8988T (cell line): ENCODE data around the gene NF2.

Source experiments
- DNase-seq: peaks from one replicate; pipeline ENCODE4 v3.0.0; 2011

The NF2 gene

DNA sequence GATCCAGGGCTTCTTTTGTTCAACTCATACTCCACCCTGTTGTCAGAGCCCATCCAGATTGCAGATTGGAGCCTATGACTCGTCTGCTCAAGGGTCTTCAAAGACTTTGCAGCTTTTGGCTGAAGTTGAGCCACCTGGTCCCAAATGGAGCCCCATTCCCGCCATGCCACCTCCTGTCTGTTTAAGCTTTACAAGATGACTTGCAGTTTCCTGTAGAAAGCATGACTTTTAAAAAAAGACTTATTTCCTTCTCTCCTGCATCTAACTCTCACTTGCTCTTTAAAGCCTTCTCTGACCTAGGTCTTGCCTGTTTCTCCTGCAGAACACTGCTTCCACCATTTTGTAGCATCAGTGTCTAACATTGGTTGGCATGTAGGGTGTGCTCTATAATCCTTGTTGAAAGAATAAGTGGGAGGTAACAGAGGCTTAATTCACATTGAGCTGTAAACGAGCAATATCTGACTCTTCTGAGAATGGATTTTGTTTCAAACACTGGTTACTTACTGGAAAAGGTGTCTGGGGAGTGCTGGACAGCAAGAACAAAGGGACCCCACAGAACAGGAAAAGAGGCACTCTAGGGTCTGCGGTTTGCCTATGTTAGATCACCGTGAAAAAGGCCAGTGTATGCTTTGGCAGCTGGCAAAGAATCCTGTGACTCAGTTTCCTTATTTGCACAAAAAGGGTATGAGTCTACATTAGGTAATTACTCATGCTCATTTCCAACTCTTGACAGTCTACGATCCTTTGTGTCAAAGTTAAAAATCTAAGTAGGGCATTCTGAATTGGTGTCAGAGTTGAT is 30.3 kb downstream of the NF2 start:
- DNase-seq: no peak

DNA sequence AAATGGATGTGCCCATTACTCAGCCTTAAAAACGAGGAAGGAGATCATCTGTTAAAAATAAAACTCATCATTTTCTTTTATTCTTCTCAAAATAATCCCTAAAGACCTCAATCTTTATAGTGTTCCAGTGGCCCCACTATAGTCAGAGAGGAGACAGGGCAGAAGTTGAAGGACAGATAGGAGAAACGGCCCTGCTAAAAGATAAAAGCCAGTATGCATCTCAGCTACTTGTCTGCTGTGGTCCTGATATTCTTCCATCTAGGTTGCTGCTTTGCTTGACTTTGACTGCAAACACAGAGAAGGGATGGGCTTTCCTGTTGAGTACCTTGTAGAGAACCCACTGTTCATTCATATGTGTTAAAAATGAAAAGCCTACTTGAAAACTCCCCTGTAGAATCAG is 31.4 kb downstream of the NF2 start:
- DNase-seq: no peak

DNA sequence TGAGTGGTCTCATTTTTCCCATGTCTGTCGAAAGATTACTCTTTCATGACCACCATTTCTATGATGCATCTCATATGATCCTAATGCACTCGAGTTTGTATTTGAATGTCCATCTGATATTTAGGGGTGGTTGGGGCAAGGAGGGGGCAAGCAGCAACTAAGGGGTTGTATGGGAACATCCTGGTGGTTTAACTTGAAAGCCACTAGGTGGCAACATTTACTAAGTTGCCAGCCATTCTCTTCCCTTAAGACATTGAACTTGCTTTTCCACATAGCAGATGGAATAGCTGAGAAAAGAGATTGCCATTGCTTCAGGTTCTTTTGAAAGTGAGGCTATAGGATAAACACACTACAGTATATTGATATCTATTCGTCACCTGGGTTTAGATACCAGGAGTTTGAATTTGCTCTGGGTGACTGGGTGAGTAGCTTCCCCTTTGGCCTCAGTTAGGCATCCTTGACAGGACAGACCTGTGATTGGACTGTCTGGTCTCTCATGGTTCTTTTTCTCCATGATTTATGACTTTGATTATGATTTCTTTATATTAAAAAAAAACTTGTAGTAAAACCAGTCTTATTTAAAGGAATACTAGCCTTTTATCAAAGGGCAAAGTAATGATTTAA is 32.4 kb downstream of the NF2 start:
- no peak for DNase-seq

DNA sequence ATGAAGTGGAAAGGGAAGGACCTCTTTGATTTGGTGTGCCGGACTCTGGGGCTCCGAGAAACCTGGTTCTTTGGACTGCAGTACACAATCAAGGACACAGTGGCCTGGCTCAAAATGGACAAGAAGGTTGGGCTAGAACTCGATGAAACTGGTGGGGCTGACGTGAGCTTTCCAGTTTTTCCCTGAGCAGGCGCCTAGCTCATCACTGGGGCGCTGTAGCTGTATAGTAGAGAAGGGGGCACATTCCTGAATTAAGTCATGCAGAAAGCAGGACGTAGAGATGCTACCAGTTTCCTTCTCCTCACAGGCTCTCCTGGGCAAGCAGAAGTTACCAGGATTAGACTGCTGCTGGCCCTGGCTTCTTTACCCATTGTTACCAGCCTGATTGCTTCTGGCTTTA is 33.3 kb downstream of the NF2 start:
- DNase-seq: no peak

DNA sequence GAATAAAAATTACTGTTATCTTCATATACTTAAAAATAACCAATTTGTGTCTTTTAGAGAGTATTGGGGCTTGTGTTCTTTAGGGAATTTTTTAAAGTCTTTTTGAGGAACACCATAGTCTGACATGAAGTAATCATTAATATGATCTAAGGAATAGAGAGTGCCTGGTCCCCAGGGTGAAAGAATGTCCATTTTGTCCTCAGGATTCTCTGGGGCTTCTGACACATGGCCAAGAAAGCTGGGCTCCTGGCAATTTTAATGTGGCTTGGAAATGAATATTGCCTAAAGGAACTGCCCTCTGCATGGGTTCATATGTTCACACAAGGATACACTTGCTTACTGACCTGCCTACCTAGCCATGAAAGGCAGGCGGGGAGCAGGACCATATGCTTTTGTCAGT is 33.7 kb downstream of the NF2 start:
- DNase-seq: no peak

DNA sequence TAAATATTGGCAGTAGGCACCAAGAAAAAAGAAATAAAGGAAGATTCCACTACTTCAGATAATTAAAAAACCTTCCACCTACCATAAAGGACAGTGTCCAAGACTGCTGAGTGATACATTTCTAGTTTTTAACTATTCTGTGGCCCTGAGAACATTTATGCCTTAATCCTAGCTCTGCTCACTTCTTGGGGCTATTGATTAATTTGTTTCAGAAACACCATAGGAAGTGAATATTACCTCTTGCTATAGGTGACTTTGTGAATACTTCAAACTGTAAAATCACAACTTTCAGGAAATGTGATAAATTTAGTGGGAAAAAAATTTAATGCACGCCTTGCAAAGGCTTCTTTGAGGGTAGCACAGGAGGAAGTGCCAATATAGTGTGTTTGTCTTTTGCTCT is 35.2 kb downstream of the NF2 start:
- no peak for DNase-seq

DNA sequence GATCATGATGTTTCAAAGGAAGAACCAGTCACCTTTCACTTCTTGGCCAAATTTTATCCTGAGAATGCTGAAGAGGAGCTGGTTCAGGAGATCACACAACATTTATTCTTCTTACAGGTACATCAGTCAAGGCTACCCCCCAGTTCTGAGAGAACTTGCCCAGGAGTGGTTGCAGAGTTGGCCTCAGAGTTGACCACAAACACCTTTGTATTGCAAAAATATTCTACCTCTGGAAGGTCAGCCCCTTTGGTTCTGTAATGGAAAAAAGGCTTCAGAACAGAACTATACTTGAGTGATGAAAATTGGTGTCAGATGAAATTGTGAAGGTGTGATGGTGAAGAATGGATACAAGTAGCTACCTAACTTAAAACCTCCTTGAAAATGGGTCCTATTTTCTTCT is 35.7 kb downstream of the NF2 start:
- no peak for DNase-seq

DNA sequence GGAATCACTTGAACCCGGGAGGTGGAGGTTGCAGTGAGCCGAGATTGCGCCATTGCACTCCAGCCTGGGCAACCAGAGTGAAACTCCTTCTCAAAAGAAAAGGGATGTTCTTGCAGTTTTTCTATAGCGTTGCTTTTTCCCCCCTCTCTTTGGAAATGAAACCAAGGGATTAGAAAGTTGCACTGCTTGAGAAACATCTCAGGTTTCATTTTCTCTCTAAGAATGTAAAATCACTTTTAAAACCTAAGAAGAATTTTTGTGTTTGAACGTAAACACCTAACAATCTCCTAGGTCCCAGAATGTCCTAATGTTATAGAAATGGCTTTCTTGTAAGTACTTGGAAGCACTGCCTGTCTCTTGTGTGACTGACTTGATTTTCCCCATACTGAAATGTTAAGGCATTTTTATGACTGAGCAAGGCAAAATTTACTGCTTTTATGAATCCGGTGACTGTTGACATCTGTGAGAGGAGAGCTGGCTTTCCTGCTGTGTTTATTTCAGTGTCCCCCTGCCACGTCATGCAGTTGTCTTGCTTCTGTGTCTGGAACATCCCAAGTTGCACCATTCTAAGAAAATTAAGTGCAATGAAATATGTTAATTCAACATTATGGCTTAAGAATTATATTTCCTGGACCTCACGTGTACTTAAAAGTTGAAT is 37.7 kb downstream of the NF2 start:
- no peak for DNase-seq

DNA sequence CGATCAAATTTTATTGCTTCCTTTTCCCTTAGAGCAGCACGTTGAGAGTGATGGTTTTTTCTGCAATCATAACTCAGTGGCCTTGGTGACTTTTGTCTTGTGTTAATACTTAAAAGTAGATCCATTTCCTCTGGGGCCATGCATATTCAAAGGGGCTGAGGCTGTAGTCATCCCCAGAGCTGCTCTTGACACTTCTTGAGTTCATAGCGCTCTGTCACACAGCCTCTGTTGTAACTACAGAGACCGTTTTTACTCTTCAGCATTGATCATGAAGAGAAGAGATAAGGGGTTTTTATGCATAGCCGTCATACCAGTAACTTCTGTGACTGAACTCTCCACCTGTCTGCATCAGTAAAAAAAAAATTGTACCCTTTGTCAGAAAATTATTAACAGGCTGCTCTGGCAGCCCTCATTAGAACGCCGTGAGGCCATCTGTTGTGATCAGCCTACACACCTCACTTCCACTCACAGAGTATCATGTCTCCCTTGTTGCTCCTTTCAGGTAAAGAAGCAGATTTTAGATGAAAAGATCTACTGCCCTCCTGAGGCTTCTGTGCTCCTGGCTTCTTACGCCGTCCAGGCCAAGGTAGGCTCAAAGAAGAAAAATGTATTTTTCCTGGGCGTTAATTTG is 38.4 kb downstream of the NF2 start:
- DNase-seq: no peak

DNA sequence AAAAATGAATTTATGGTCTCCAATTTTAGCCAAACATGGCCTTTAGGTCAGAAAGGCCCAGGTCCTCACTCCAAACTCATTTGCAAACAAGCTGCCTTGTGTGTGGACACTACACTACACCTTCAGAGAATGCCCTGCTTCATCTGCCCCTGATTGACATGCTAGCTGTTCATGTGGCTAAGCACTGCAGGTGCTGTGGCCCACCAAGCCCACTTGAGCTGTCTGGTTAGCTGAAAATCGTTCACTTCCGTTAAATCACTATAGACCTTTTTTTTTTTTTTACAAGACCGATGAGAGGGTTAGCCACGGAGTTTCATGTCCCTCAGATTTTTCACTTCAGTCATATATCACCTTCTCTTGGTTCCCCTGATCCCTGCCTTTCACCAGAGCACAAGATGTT is 39.3 kb downstream of the NF2 start:
- DNase-seq: no peak

DNA sequence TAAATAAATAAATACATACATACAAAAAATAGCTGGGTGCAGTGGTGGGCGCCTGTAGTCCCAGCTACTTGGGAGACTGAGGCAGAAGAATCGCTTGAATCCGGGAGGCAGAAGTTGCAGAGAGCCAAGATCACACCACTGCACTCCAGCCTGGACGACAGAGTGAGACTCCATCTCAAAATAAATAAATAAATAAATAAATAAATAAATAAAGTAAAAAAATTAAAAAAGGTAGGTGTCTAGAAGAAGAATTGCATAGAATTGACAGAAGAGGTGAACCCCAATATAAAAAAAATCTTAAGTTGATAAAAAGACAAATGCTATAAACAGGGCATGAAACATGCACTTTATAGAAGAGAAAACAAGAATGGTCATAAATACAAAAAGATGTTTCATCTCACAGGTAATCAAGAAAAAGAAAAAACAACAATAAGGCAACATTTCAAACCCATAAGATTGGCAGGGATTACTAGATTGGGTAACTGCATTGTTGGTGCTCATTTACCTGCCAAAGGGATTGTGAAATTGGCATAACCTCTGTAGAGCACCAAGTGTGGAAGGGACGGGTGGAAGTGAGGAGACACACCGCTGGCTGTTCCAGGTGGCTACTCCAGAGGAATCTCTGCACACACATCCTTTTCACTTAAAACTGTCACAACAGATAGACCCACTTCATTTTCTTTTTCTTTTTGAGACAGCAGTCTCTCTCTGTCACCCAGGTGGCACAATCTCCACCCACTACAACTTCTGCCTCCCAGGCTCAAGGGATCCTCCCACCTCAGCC is 44.7 kb downstream of the NF2 start:
- DNase-seq: no peak

DNA sequence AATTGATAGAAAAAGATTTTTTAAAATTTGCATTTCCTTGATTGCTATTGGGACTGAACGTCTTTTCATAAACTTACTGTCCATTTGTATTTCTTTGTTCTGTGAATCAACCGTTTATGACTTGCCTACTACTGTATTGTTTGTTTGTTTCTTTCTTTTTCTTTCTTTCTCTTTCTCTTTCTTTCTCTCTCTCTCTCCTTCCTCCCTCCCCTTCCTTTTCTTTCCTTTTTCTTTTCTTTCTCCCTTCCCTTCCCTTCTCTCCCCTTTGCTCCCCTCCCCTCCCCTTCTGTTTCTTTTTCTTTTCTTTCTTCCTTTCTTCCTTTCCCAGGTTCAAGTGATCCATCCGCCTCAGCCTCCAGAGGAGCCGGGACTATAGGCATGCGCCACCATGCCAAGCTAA is 46.9 kb downstream of the NF2 start:
- DNase-seq: no peak

DNA sequence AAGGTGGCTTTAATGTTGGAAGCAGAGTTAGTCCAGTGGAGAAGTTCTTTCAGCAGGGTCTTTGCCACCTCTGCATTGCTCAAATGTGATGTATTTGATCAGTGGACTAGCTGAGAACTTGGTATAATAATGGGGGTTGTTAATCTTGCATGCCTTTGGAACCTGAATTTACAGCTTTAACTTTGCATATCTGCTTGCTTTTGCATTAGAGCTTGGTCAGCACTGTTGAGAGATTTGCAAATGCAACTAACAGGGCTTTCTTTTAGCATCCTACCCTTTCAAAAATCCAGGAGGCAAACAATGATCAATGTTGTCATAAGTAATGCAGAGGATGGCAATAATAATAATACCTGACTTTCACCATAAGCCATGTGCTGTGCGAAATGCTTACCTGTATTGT is 48.2 kb downstream of the NF2 start:
- no peak for DNase-seq

DNA sequence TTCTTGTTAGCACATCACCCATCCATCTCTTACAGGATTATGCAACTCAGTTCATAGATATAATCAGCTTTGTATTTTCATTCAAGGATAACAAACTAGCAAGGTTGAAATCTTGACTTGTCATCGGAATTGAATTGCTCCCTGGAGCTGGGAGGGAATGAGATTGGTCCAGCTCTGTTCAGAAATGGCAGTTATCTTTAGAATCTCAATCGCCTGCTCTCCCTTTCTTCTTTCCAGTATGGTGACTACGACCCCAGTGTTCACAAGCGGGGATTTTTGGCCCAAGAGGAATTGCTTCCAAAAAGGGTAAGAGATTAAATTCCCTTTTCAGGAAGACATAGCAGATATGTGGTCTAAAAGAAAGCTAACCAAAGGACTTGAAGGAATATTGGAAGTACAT is 51.0 kb downstream of the NF2 start:
- DNase-seq: no peak

DNA sequence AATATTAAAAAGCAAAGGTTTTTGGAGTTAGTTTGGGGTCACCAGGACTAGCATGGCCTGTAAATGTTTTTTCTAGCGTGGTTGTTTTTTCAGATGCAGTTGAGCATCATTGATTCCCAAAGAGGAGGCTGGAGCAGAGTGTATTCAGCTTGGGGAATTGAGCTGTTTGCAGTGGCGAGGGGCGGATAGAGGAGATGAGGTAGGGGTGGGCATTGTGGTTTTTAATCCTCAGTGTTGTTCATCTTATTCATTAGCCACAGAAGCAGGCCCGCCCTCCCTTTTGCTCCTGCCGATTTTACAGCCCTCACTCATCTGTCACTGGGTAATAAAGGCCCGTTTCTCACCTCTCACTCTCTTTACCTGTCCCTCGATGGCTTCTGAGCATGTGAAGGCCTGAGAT is 51.4 kb downstream of the NF2 start:
- DNase-seq: no peak

DNA sequence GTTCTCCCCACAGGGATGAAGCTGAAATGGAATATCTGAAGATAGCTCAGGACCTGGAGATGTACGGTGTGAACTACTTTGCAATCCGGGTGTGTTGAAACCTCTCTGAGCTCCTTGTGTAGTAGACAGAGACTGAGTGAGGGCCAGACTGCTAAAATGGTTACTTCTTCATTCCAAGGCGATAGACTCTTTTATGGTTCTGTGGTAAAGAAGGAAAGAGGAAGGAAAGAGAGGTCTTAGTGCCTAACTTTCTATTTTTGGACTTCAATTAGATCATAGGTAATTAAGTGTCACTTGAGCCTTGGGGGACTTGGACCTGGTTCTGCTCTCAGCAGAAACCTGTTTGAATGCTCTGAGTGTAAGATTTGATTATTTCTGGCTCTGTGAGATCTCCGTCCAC is 54.7 kb downstream of the NF2 start:
- DNase-seq: no peak

DNA sequence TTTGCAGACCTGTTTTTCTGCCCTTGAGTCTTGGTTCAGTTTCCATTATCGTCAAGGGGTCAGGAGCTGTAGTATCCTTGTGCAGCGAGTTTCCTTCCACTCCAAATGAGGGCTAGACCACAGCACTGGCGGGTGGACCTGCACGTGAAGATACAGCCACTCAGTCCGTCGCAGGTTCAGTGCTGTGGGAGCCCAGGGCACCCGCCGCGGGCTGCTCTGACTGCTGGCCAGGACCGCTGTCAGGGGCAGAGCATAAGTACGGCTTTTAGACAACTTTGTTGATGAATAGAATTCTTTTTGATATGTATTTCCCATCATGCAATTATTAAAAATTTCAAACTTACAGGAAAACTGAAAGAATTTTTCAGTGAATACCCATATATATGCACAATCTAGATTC is 56.6 kb downstream of the NF2 start:
- DNase-seq: no peak

DNA sequence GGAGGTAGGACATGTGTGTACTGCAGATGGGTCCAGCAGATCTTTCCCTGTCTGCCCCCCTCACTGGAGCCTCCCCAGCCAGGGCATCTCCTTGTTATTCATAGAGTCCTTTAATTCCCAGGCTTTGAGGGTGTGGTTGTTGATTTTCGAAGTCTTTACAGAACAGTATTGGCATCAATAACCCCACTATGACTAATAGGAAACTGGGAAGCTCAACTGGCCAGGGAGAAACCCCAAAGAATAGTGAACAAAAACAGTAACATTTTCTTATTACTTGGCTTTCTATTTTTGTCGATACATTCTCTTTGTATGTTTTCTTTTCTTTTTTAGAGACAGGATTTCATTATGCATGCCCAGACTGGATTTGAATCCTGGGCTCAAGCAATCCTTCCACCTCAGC is 57.9 kb downstream of the NF2 start:
- no peak for DNase-seq

DNA sequence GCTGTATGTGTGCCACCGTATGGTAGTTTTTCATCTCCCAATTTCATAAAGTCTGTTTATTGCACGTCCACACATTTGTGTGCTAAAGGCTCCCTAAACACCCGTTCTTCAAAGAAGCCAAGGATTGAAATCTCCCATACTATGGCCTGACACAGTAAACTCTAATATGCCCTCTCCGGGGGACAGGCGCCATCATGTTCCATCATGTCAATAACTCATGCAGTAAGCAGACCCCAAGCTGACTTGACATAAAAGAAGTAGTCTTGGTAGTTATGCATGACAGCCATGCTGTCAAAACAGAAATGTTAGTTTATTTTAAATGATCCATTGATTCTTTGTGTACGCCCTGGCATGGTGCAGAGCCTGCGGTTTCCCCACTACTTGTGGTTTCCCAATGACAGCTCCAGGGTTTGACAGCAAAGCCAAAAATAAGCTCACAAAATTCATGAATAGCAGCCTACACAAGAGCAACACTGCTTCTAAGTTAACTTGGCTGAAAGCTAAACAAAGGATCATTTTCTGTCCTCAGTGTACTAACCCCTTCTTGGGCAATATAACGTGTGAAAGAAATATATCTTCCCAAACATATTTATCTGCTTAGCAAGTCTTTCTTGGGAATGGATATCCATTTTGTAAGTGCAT is 59.9 kb downstream of the NF2 start:
- DNase-seq: no peak

DNA sequence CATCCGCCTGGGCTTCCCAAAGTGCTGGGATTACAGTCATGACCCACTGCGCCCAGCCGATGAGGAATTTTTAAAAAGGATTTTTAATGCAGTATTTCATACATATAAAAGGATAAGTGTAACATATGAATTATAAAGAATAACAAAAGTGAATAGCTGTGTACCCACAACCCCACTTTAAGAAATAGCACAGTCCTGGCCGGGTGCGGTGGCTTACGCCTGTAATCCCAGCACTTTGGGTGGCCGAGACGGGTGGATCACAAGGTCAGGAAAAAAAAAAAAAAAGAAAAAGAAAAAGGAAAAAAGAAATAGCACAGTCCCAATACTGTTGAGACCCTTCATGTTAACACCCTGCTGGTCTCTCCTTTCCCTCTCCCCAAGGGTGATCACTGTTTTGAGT is 62.1 kb downstream of the NF2 start:
- no peak for DNase-seq

DNA sequence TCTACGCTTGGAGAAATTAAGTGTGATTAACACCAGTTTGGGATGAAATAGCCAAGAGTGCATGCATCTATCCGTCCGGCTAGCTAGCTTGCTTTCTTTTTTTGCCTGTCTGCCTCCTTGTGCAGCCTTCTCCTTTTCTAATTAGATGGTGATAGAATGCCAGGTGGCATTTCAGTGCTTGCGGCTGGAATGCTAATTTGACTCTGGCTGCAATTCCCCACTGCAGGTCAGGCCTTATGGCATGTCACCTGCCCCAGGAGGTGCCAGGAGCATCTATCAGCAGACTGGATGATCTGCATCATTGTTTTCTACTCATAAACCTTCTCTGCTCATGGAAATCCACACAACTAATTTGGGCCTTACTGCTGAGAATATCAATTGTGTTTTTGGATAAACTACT is 65.2 kb downstream of the NF2 start:
- no peak for DNase-seq

DNA sequence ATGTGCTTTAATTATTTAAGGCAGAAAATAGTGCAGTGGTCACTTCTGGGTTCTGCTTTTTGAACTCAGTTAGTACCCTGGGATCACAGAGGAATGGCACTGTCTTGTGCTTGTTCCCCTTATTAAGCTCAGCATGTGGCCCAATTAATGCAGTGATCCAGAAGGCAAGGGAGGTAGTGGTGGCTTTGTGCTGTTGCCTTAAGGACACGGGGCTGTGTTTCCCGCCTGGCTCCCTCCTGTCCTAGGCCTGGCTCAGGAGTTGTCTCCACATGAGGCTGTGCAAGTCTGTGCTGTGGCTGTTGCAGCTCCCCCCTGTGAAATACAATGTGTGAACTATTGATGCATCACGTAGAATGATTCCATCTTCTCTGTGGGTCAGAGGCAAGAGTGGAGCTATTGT is 67.2 kb downstream of the NF2 start:
- no peak for DNase-seq
